Daoy (cell line): ENCODE data around the gene GNG14. TPM values are rescaled to one million over a fixed set of nuclear protein-coding genes. Genes with fewer than 3 reads are reported as not detected.
A peak's percentile ranks its signal among the peaks of the same experiment; 100 is the strongest.
"Not testable (repeated sequence)": the region's sequence is repeated elsewhere in the genome, so short reads cannot be mapped to it uniquely, and the experiment has no call there.

Experiments used
- DNase-seq: peaks from one replicate; pipeline ENCODE4 v3.0.0-alpha.2; 2015; ENCODE audit warnings: low read depth
- total RNA-seq: library from RNA; depleted of rRNA; stranded (reverse); fragments of >200 nt; shearing (Covaris generic); gene quantifications from 2 replicates; pipeline ENCODE4 v1.2.3, GENCODE V29; 2014

GNG14 gene
- total RNA-seq, 1 experiment from 2014 or later, result not detected

DNA sequence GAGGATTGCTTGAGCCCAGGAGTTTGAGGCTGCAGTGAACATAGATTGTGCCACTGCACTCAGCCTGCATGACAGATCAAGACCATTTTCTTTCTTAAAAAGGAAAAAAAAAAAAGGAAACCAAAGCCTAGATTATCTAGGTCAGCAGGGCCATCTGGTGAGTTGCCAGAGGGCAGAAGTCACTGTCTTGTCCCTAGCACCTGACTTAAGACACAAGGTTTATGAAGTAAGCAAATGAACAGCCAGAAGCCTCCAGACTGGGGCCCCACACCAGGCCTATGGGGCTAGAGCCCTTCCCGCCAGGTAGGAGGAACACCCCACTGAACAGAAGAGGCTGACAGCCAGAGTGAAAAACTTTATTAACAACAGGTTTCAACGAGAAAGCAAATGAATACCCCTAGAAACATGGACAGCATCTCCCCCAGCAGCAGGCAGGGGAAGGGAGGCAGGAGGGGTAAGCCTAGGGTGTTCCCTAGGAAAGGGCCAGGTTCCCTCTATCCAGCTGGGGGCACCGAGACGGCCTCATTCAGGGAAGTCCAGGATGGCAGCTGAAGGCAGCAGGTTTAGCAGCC is 20.0 kb upstream of the GNG14 start:
- DNase-seq, result no peak

DNA sequence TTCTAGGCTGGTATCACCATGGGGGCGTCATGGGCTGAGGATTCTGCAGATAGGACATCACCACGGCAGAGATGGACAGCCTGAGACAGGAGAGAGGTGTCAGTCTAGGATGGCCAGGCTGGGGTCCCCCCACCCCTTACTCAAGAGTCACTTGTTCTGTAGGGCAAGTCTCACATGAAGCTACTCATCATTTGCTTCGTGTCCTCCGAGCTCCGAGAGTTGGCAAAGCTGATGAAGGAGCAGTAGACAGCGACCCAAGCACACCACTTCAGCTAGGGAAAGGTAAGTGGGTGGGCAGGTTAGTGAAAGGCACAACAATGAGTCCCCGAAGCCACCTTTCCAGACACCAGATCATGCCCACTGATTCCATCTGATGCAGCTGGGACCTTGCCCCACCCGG is 19.5 kb upstream of the GNG14 start:
- DNase-seq, result no peak

DNA sequence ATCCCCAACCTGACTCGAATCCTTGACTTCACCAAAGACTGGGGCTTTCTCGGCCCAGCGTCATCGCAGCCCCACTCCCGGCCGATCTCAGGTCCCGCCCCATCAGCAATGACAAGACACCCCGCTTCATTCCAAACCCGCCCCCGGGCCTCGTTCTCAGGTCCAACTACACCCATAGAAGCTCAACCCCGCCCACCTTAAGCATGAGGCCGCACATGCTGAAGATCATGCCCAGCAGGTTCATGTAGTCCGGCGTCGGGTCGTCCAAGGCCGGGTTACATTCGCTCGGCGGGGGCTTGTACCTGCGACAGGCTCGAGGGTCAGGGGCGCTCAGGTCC is 18.9 kb upstream of the GNG14 start:
- peak; percentile 45 for DNase-seq

DNA sequence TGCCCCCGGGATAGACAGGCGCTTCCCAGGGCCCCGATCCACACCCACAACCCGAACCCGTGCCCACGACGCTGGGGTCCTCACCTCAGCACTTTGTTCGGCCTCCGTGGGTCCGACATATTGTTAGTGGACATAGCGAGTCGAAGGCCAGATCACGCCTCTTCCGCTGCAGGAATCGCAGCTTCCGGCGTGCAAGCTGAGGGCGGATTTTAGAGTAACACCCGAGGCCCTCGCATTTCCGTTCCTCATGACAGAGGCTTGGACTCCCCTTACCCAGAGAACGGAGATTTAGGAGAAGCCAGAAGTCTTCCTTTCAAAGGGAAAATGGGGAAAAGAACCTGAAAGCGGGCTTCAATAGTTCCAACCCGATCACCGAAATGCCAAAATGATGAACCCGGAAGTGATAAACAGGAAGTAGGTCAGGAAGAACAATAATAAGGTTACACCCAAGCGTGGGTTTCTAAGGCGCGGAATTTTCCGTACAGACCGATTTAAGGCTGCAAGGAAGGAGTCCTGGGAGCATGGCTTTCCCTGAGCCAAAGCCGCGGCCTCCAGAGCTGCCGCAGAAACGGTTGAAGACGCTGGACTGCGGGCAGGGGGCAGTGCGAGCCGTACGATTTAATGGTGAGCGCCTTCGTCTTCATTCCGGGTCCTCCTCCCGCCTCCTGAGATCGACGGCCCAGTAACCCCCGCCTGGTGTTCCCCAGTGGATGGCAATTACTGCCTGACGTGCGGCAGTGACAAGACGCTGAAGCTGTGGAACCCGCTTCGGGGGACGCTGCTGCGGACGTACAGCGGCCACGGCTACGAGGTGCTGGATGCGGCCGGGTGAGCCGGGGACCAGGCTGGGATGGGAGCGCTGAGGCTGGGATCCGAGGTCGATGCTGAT is 18.3 kb upstream of the GNG14 start:
- peak; percentile 84 for DNase-seq

DNA sequence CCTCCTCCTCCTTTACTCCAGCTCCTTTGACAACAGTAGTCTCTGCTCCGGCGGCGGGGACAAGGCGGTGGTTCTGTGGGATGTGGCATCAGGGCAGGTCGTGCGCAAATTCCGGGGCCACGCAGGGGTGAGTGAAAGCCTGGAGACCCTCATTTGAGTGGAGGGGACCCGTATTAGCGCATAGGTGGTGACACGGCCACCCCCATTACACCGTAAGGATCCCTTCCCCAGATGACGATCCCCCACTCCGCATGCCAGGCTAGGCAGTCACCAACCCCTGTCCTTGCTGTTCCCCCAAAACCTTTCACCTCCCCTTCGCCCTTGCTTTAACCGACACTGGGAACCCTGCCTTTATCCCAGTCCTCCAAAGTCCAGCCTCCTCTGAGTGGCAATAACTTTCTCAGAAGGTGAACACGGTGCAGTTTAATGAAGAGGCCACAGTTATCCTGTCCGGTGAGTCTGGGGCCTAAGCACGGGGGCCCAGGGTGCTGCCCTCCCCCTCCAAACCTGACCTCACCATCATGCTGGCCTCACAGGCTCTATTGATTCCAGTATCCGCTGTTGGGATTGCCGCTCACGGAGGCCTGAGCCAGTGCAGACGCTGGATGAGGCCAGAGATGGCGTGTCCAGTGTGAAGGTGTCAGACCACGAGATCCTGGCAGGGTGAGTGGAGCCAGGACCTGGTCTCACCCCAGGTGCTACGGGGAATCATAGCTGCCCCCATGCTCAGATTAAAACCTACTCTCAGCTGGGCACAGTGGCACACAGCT is 17.5 kb upstream of the GNG14 start:
- no peak for DNase-seq

DNA sequence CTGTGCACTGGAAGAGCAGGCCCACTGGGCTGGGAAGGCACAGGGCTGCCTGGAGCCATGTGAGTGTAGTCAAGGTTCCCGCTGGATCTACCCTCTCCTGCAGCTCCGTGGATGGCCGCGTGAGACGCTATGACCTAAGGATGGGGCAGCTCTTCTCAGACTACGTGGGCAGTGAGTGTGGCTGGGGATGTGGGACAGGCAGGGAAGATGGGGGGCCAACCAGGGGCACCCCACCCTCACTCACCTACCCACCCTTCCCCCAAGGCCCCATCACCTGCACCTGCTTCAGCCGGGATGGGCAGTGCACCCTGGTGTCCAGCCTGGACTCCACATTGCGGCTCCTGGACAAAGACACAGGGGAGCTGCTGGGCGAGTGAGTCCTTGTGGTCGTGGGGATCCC is 15.1 kb upstream of the GNG14 start:
- DNase-seq, result no peak

DNA sequence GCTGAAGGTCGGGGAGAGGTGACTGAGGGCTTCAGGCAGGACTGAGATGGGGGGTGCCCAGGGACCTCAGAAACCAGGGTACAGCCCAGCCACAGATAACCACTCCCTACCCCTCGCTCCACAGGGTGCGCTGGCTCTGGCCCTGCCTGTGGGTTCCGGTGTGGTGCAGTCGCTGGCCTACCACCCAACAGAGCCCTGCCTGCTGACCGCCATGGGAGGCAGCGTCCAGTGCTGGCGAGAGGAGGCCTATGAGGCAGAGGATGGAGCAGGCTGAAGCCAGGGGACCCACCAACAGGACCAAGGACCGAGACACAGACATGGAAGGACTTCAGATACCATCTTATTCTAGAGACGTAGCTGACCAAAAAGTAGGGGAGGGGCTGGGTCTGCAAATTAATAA is 12.4 kb upstream of the GNG14 start:
- DNase-seq, result no peak

DNA sequence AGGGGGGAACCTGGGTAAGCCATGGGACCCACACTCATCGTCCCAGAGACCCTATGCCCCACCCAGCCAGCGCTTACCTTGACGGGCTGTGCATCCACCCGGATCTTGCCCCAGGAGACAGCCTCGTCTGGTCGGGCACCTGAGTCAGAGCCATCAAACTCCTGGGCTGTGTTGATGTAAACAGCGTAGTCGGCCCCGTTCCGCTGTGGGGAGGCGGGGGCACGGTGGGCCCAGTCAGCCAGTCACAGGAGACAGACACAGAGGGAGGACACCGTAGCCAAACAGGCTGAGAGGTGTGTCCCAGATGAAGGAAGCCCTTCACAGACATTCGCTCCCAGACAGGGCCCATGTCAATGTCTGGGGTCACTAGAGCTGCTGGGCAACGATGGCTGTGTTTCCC is 11.9 kb upstream of the GNG14 start:
- no peak for DNase-seq

DNA sequence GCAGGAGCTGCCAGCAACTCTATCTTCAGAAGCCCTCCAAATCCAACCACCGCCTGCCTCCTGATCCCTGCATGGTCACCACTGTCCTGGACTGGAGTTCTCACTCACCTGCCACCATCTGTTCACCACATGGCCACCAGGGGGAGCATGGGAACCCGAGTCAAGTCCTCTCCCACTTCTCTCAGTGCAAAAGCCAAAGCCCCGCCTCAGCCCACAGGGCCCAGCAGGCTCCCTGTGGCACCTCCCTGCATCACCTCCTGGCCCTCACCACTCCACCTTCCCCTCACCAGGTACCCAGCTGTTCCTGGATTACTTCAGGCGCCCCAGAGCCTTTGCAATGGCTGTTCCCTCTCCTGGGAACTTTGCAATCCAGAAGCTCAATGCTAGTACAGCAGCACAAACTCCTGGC is 11.4 kb upstream of the GNG14 start:
- peak; percentile 83 for DNase-seq

DNA sequence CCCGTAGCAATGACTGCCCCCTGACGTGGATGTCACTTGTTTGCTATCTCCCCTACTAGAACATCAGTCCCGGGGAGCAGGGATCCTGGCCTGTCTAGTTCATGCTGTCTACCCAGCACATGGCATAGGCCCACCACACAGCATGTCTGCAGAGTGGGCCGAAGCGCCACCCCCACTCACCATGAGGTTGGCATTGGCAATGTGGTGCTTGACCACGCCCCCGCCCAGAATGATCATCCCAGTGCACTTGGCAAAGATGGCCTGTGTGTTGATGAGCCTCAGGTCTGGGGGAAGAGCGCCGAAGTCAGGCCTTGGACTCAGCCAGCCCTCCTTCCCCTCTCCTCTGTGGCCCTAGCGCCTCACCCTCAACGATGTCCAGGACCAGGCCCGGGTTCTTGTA is 10.9 kb upstream of the GNG14 start:
- DNase-seq, result no peak

DNA sequence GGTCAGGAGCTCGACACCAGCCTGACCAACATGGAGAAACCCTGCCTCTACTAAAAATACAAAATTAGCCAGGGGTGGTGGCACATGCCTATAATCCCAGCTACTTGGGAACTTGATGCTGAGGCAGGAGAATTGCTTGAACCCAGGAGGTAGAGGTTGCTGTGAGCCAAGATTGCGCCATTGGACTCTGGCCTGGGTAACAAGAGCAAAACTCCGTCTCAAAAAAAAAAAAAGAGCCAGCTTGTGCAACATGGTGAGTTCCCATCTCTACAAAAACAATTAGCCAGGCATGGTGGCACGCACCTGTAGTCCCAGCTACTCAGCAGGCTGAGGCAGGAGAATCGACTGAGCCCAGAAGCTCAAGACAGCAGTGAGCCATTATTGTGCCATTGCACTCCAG is 9.8 kb upstream of the GNG14 start:
- not testable (repeated sequence) for DNase-seq

DNA sequence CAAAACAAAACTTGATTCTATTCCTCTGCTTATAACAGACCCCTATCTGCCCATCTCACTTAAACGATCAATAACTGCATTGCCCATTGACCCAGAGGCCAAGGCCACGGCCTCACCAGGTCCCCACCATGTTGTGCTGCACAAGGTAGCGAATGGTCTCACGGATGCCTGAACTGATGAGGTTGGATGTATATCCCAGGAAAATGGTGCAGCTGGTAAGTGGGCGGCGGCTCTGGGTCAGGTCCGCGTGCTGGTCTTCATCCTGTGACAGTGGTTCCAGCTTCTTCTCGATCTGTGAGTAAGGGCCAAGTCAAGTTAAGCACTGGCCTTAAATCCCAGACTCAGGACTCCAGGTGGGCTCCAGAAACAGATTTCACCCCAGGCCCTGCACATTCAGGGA is 7.8 kb upstream of the GNG14 start:
- no peak for DNase-seq

DNA sequence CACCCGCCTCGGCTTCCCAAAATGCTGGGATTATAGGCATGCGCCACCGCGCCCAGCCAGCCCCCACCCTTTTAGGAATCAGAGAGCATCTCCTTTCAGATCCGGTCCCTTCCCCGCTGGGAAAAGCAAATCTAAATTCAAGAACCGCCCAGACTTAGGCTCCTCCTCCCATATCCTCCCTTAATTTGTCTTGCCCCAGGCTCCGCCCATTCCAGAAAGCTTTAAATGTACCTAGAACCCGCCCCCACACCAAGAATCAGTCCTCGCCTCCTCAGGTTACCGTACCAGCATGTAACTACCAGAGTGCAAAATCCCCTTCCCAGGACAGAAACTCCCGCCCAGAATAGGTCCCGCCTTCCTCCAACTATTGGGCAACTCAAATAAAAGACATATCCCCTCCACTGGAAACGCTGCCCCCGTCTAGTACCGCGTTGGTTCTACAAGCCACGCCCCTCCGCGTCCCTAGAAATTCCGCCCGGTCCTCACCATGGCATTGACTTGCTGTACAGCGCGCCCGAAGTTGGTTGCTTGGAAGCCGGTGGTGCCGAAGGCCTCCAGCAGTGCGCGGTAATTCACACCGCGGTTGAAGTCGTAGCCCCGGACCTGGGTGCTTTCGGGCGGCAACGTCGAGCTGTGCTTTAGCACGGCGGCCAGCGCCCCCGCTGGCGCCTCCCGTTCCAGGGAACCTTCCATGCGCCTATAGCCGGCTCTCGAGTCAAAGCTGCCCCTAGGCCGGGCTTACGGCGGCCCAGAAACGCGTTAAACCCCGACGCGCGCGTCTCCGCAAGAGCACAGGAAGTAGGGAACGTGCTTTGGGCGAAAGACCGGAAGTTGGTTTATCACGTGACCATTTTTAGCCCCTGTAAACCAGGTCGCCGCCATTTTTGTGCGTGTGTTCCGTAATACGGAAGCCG is 6.5 kb upstream of the GNG14 start, which contains the start of gene DHPS:
Gene DHPS, minus strand, starts transcription at position 807 of the 914 bp plus-strand sequence. Its CDS starts 114 bp downstream, at position 693.
- DNase-seq, result peak; percentile 98

DNA sequence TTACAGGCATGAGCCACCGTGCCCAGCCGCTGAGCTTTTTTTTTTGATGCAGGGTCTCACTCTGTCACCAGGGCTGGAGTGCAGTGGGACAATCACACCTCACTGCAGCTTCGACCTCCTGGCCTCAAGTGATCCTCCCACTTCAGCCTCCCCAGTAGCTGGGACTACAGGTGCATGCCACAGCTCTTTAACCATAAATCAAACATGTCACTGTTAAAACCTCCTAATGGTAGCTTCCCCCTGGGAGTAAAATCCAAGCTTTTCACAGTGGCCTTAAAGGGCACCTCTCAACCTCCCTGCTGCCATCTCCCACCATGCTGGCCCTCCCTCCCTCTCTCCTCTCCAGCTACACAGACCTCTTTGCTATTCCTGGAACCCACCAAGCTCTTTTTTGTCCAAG is 2.0 kb upstream of the GNG14 start:
- DNase-seq, result no peak

DNA sequence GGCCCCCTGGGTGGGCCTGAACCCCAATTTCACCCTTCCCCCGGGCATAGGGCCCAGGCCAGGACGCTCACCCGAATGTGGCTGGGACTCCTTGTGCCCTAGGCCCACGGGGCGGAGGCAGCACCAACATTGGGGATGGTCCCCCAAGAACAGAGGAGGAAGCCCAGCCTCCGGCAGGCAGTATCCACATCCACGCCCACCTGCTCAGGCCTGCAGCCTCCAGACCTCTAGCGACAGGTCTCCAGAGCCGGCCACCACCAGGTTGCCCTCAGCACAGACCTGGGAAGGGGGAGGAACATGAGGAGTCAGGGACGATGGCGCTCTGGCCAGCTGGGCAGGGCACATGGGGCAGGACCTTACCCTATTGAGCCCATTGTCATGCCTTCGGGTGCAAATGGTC is 1.2 kb downstream of the GNG14 start:
- DNase-seq, result no peak

DNA sequence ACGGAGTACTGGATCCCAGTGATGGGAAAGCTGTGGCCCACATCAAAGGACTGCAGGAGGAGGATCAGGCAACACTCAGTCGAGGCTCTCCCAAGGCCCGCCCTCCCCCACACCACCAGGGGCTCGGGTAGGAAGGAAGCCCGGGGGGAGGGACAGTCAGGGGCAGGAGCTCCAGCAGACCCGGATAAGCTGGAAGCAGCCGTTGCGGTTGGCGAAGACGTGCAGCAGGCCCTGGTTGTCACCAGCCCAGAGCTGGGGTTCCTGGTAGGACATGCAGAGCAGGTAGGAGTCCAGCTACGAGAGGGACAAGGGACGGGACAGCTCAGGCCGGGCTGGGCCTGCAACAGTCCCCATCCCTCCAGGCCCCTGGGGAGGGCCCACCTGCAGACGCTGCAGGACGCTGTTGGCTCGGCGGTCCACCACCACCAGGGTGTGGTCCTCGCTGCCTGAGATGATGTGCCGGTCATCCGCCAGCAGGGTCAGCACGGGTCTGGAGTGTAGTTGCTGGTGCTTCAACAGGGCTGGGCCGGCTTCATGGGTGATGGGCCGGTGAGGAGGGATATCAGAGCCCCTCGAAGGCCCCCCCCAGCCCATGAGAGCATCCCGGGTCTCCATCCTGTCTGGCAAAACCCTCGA is 1.9 kb downstream of the GNG14 start:
- no peak for DNase-seq

DNA sequence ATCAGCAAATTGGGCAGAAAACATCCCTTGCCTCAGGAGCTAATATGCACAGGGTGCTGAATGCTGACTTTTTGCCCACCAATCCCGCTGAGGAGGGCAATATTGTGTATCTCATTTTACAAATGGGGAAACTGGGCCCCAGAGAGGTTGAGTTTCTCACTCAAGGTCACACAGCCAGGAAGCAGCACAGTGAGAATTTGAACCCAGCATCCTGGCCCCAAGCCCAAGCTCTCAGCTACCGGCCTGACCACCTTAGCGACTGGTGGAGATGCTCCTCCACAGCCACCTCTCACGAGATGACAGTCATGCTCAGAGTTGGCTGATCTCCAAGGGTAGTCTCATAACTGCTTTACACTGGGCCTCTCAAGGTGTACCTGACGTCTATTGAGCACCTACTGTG is 5.2 kb downstream of the GNG14 start:
- DNase-seq, result no peak

DNA sequence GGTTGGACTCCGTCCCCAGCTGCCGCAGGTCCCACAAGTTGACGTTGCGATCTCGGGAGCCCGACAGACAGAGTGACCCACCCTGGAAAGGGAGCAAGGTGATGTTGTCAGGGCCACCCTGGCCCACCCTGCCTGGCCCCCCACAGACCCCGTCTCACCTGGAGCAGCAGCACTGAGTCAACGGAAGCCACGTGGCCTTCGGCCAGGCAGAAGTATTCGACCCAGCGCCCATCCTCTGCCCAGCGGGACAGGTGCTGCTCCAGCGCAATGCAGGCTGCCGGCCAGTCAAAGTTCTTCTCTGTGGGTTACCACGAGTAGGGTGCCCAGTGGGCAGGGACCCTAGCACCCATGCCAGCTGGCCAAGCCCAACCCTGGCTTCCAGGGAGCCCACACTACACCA is 6.8 kb downstream of the GNG14 start:
- no peak for DNase-seq

DNA sequence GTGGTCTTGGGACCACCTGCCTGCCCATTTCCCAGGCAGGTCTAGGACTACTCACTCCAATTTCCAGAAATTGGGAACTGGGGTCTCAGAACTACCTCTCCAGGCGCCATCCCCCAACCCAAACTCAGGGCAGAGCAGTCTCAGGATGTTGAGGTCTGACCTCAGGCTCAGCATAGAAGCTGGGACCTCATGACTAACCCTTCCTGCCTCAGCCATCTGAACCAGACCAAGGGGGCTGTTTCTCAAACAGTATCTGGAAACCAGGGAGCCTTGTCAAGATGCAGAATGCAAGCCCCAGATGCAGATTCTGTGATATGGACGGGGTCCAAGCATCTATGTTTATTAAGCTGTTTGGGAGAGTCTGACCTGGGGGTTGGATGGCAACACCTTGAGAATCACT is 7.3 kb downstream of the GNG14 start:
- DNase-seq, result no peak

DNA sequence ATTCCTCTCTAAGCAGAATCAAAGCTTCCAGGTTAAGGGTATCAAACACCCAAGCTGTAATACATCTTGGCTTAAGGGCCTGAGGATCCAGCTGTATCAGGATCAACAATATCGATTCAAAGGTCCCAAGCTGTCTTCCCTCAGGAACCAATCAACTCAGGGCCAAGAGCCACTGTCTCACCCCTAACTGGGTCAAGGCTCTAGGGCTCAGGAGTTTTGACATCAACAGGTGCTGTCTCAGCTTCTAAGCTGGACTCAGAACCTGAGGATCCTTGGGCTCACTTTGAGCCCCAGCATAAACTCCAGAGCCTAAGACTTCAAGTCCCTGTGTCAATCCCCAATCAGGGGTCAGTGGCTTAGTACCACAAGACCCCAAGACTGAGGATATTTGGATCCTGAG is 7.7 kb downstream of the GNG14 start:
- DNase-seq, result no peak

DNA sequence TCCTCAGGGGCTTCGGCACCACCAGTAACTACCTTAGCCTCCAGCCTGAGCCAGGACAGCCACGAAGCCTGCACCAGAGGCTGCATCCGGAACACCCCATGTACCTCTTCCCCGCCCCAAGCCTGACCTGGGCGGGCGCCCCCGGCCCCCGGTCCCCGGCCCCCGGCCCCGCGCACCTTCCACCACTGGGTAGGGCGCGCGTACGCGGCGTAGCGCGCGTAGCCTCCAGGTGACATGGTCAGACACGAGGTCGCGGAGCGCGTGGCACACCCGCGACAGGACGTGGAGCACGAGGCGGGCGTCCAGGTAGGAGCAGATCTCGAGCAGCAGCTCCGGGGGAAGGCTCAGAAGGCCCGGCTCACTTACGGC is 8.2 kb downstream of the GNG14 start:
- DNase-seq, result no peak
